ENCODE data around the gene TNC.

DNA sequence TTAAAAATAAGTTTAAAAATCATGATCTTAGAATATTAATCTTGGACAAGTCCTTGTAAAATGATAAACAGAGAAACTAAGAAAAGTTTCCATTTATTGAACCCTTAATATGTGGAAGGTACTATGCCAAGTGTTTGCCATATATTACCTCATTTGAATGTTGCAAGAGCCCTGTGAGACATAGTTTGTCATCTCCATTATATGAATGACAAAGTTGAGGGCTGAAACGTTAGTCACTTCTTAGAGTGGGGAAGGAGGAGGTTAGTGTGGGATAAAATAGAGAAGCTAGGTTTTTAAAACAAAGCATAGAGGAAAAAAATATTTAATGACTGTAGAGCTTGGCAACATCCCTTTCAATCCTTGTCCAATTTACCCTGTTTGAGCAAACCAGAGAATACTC lies 2.0 kb downstream of the TNC start:
- TF ChIP-seq, protein P1, sequence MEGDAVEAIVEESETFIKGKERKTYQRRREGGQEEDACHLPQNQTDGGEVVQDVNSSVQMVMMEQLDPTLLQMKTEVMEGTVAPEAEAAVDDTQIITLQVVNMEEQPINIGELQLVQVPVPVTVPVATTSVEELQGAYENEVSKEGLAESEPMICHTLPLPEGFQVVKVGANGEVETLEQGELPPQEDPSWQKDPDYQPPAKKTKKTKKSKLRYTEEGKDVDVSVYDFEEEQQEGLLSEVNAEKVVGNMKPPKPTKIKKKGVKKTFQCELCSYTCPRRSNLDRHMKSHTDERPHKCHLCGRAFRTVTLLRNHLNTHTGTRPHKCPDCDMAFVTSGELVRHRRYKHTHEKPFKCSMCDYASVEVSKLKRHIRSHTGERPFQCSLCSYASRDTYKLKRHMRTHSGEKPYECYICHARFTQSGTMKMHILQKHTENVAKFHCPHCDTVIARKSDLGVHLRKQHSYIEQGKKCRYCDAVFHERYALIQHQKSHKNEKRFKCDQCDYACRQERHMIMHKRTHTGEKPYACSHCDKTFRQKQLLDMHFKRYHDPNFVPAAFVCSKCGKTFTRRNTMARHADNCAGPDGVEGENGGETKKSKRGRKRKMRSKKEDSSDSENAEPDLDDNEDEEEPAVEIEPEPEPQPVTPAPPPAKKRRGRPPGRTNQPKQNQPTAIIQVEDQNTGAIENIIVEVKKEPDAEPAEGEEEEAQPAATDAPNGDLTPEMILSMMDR (IDR thresholded peaks at IDR 0.05), result no peak
- peak; percentile 86; the same call in 1 of the 2 replicates for TF ChIP-seq FOSL2 (IDR thresholded peaks at IDR 0.05; ENCODE audit: borderline replicate concordance, low read depth)
- TF ChIP-seq, protein P2, sequence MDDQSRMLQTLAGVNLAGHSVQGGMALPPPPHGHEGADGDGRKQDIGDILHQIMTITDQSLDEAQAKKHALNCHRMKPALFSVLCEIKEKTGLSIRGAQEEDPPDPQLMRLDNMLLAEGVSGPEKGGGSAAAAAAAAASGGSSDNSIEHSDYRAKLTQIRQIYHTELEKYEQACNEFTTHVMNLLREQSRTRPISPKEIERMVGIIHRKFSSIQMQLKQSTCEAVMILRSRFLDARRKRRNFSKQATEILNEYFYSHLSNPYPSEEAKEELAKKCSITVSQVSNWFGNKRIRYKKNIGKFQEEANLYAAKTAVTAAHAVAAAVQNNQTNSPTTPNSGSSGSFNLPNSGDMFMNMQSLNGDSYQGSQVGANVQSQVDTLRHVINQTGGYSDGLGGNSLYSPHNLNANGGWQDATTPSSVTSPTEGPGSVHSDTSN (IDR thresholded peaks at IDR 0.05), result peak; percentile 84
- no peak for TF ChIP-seq TAF1 (IDR thresholded peaks at IDR 0.05; ENCODE audit: borderline replicate concordance, low read depth, low read length)

All from SK-N-SH (cell line).